ENCODE data around the gene CCDC183. TPM values are rescaled to one million over a fixed set of nuclear protein-coding genes. Genes with fewer than 3 reads are reported as not detected.
"Not testable (repeated sequence)": the region's sequence is repeated elsewhere in the genome, so short reads cannot be mapped to it uniquely, and the experiment has no call there.

Gene CCDC183
- total RNA-seq, 1 experiment from 2014 or later, result 3.6 TPM

- no peaks in the 10 kb centered on the region for H3K36me3 ChIP-seq (ENCODE audit: low read depth)
- H2AFZ ChIP-seq, result no peak overlapping the region
- peaks cover 8% of the 10 kb centered on the region for H3K79me2 ChIP-seq (ENCODE audit: low read depth)
- intact Hi-C loops (cut with micrococcal nuclease; ENCODE audit: unreplicated experiment), result loop anchor here (5.0 to 10.0 kb wide), 2 partner anchors 310 to 448 kb away; partner anchors contain the start of genes SEC16A and TUBB4B
- peaks cover 16% of the 10 kb centered on the region; the same call in 1 of the 2 replicates for H3K4me1 ChIP-seq (replicated peaks; ENCODE audit: insufficient read depth)
- H3K4me3 ChIP-seq, result no peak overlapping the region
- BruUV-seq (replicated peaks), result no TSS peak
- no peaks in the 10 kb centered on the region for H3K9me3 ChIP-seq (ENCODE audit: insufficient read depth, low read depth)
- H3F3A ChIP-seq (ENCODE audit: insufficient read depth, low read depth), result peaks cover 15% of the 10 kb centered on the region
- no peak for DNase-seq
- H3K9me2 ChIP-seq (ENCODE audit: insufficient read depth), result no peaks in the 10 kb centered on the region
- H3K27me3 ChIP-seq (ENCODE audit: insufficient read depth, low read depth), result no peaks in the 10 kb centered on the region
- ChIA-PET POLR2A (ENCODE audit: unreplicated experiment) (no interaction called here), CTCF (interaction anchor here (1.1 kb wide), 1 partner anchor 18 kb away, joined by 5 read pairs; no protein-coding TSS in a partner anchor)
- no peak overlapping the region for H3K4me2 ChIP-seq
- peaks cover 14% of the 10 kb centered on the region for H4K20me1 ChIP-seq (ENCODE audit: insufficient read depth)
- no peak overlapping the region for H3K27ac ChIP-seq
- no peak for TF ChIP-seq EZH2 (IDR thresholded peaks at IDR 0.05; ENCODE audit: low read depth)
- TF ChIP-seq CTCF (conservative IDR thresholded peaks at IDR 0.05), result no peak
Observed at GRCh38 chr9:136794281-136794999, 1.7 kb upstream of the CCDC183 start.

- Histone ChIP-seq H3K9me3 (ENCODE audit: insufficient read depth, low read depth) (no peaks in the 10 kb centered on the region), H3K4me1 (replicated peaks; ENCODE audit: insufficient read depth) (peaks cover 19% of the 10 kb centered on the region; the same call in 1 of the 2 replicates), H3K9me2 (ENCODE audit: insufficient read depth) (no peaks in the 10 kb centered on the region), H3K27ac (no peak overlapping the region), H3K36me3 (ENCODE audit: low read depth) (no peaks in the 10 kb centered on the region), H3F3A (ENCODE audit: insufficient read depth, low read depth) (peaks cover 14% of the 10 kb centered on the region), H3K4me3 (no peak overlapping the region), H3K79me2 (ENCODE audit: low read depth) (peaks cover 8% of the 10 kb centered on the region), H2AFZ (no peak overlapping the region), H3K4me2 (no peak overlapping the region), H3K27me3 (ENCODE audit: insufficient read depth, low read depth) (no peaks in the 10 kb centered on the region), H4K20me1 (ENCODE audit: insufficient read depth) (peaks cover 14% of the 10 kb centered on the region)
- intact Hi-C loops (cut with micrococcal nuclease; ENCODE audit: unreplicated experiment), result loop anchor here (5.0 to 10.0 kb wide), 2 partner anchors 310 to 447 kb away; partner anchors contain the start of genes SEC16A and TUBB4B
- ChIA-PET POLR2A (ENCODE audit: unreplicated experiment) (no interaction called here), CTCF (no interaction called here)
- TF ChIP-seq CTCF (conservative IDR thresholded peaks at IDR 0.05) (no peak), EZH2 (IDR thresholded peaks at IDR 0.05; ENCODE audit: low read depth) (no peak)
- BruUV-seq (replicated peaks), result no TSS peak
- no peak for DNase-seq
Observed at GRCh38 chr9:136795000-136795348, 1.2 kb upstream of the CCDC183 start.

DNA sequence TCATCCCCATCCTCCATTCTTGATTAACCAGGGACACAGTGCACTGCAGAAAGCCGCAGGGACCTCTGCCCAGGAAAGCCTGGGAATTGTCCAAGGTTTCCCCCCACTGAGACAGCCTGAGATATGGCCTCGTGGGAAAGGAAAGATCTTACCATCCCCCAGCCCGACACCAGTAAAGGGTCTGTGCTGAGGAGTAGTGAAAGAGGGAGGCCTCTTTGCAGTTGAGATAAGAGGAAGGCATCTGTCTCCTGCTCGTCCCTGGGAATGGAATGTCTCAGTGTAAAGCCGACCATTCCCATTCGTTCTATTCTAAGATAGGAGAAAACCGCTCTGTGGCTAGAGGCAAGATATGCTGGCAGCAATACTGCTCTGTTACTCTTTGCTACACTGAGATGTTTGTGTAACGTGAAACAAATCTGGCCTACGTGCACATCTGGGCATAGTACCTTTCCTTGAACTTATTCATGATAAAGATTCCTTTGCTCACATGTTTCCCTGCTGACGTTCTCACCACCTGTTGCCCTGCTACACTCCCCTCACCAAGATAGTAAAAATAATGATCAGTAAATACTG is 723 bp downstream of the CCDC183 start:
- POLR2A ChIA-PET (ENCODE audit: unreplicated experiment); H3K9me3 ChIP-seq (ENCODE audit: insufficient read depth, low read depth); H3K4me2 ChIP-seq; DNase-seq; H3K27me3 ChIP-seq (ENCODE audit: insufficient read depth, low read depth); H3K79me2 ChIP-seq (ENCODE audit: low read depth); BruUV-seq (replicated peaks); H3K27ac ChIP-seq; H2AFZ ChIP-seq; H3K9me2 ChIP-seq (ENCODE audit: insufficient read depth); H3K36me3 ChIP-seq (ENCODE audit: low read depth); CTCF ChIA-PET; H3K4me3 ChIP-seq: not testable (repeated sequence)
- H4K20me1 ChIP-seq (ENCODE audit: insufficient read depth), result peaks cover 14% of the 10 kb centered on the region
- intact Hi-C loops (cut with micrococcal nuclease; ENCODE audit: unreplicated experiment), result loop anchor here (10.0 kb wide), 1 partner anchor 312 kb away; the partner anchor contains the start of gene SEC16A
- H3K4me1 ChIP-seq (replicated peaks; ENCODE audit: insufficient read depth), result peaks cover 26% of the 10 kb centered on the region
- peaks cover 23% of the 10 kb centered on the region for H3F3A ChIP-seq (ENCODE audit: insufficient read depth, low read depth)
